IMR-90 (cell line): ENCODE measurements around the gene SSU72. TPM values are rescaled to one million over a fixed set of nuclear protein-coding genes. Genes with fewer than 3 reads are reported as not detected.

Source experiments
- ATAC-seq: fragments of 200-7000 bp; cut with Tn5 transposase; 2 replicates; pipeline ENCODE4 v1.9.1; 2020; ENCODE audit warnings: low read depth, mild to moderate bottlenecking, moderate library complexity
- BruUV-seq: library from RNA; stranded (reverse); fragments of 400-500 nt; replicated peaks from 2 replicates; lab custom pipeline; 2021; lab: Mats Ljungman, UMichigan
- CTCF ChIA-PET: fragments of 300-600 bp; formaldehyde crosslinking; extraction: SDS; loops from one replicate; lab custom pipeline; 2021; ENCODE audit warnings: antibody characterized with exemption; lab: Yijun Ruan, JAX
- POLR2A ChIA-PET: fragments of 300-600 bp; sonication (Branson Sonifier 250); formaldehyde crosslinking; loops from one replicate; lab custom pipeline; 2022; ENCODE audit warnings: antibody characterized with exemption; ENCODE audit not compliant: unreplicated experiment; lab: Charles Lee
- DNase-seq: peaks from one replicate; pipeline ENCODE4 v3.0.0; 2013
- H2AFZ ChIP-seq: replicated peaks from 2 replicates; pipeline ENCODE3; 2013; ENCODE audit warnings: low read length, mild to moderate bottlenecking; ENCODE audit not compliant: poor library complexity
- H2AK5ac ChIP-seq: 2 replicates; pipeline ENCODE4 v1.6.1; 2013; ENCODE audit warnings: low read depth, low read length, inconsistent platforms
- H2AK9ac ChIP-seq: replicated peaks from 2 replicates; pipeline ENCODE3; 2013; ENCODE audit warnings: mild to moderate bottlenecking, low read depth, low read length, moderate library complexity; ENCODE audit not compliant: poor library complexity
- H2BK120ac ChIP-seq: 2 replicates; pipeline ENCODE4 v1.6.1; 2013; ENCODE audit warnings: low read depth, low read length, inconsistent platforms
- H2BK15ac ChIP-seq: 3 replicates; pipeline ENCODE4 v1.6.1; 2013; ENCODE audit warnings: low read depth, low read length, inconsistent platforms
- H2BK20ac ChIP-seq: 2 replicates; pipeline ENCODE4 v1.6.1; 2013; ENCODE audit warnings: low read depth, mild to moderate bottlenecking, inconsistent platforms, low read length, moderate library complexity
- H2BK5ac ChIP-seq: 2 replicates; pipeline ENCODE4 v1.6.1; 2013; ENCODE audit warnings: mild to moderate bottlenecking, low read depth, low read length, inconsistent platforms; ENCODE audit not compliant: poor library complexity, severe bottlenecking
- H3K14ac ChIP-seq: replicated peaks from 2 replicates; pipeline ENCODE4 v1.6.1; 2013; ENCODE audit warnings: low read depth, low read length, inconsistent platforms
- H3K18ac ChIP-seq: 2 replicates; pipeline ENCODE4 v1.6.1; 2013; ENCODE audit warnings: low read depth, low read length, control low read depth
- H3K23ac ChIP-seq: 2 replicates; pipeline ENCODE4 v1.6.1; 2013; ENCODE audit warnings: low read depth, low read length, inconsistent platforms
- H3K27ac ChIP-seq: 2 replicates; pipeline ENCODE4 v1.5.1; 2013; ENCODE audit warnings: mild to moderate bottlenecking, control low read depth, low read length; ENCODE audit not compliant: insufficient read depth
- H3K27me3 ChIP-seq: 2 replicates; pipeline ENCODE4 v1.6.1; 2013; ENCODE audit warnings: low read length; ENCODE audit not compliant: control insufficient read depth, insufficient read depth
- H3K36me3 ChIP-seq: 2 replicates; pipeline ENCODE4 v1.6.1; 2013; ENCODE audit warnings: low read length, mixed read lengths; ENCODE audit not compliant: control insufficient read depth, insufficient read depth
- H3K4ac ChIP-seq: 2 replicates; pipeline ENCODE4 v1.6.1; 2013; ENCODE audit warnings: low read depth, low read length, inconsistent platforms
- H3K4me1 ChIP-seq: 2 replicates; pipeline ENCODE4 v1.6.1; 2013; ENCODE audit warnings: low read length, mixed read lengths; ENCODE audit not compliant: control insufficient read depth, insufficient read depth
- H3K4me2 ChIP-seq: 2 replicates; pipeline ENCODE4 v1.6.1; 2013; ENCODE audit warnings: low read depth, mild to moderate bottlenecking, control low read depth, low read length, moderate library complexity
- H3K4me3 ChIP-seq: 2 replicates; pipeline ENCODE4 v1.5.1; 2013; ENCODE audit warnings: low read depth, mild to moderate bottlenecking, control low read depth, low read length, moderate library complexity; ENCODE audit not compliant: insufficient read depth
- H3K56ac ChIP-seq: 2 replicates; pipeline ENCODE4 v1.6.1; 2013; ENCODE audit warnings: low read length, inconsistent platforms; ENCODE audit not compliant: insufficient read depth; ENCODE audit errors: extremely low read depth
- H3K79me1 ChIP-seq, 2 experiments: 2 replicates each; pipeline ENCODE4 v1.6.1; 2013; ENCODE audit warnings: low read length in 2 of 2, inconsistent platforms in 1 of 2, low read depth in 1 of 2
- H3K9ac ChIP-seq: 2 replicates; pipeline ENCODE4 v1.6.1; 2013; ENCODE audit warnings: low read depth, low read length, control low read depth
- H3K9me1 ChIP-seq: 2 replicates; pipeline ENCODE4 v1.6.1; 2013; ENCODE audit warnings: low read length, inconsistent platforms; ENCODE audit not compliant: insufficient read depth
- H3K9me3 ChIP-seq: 2 replicates; pipeline ENCODE4 v1.6.1; 2013; ENCODE audit warnings: low read length; ENCODE audit not compliant: control insufficient read depth, insufficient read depth
- H4K20me1 ChIP-seq: 2 replicates; pipeline ENCODE4 v1.6.1; 2013; ENCODE audit warnings: low read length, inconsistent platforms; ENCODE audit not compliant: insufficient read depth
- H4K5ac ChIP-seq: 2 replicates; pipeline ENCODE4 v1.6.1; 2013; ENCODE audit warnings: mild to moderate bottlenecking, low read depth, low read length, control low read depth
- H4K8ac ChIP-seq, 2 experiments: 2 replicates each; pipeline ENCODE4 v1.6.1; 2013; ENCODE audit warnings: low read depth in 2 of 2, low read length in 2 of 2, control low read depth in 1 of 2, inconsistent platforms in 1 of 2
- H4K91ac ChIP-seq: 2 replicates; pipeline ENCODE4 v1.6.1; 2013; ENCODE audit warnings: low read depth, low read length, inconsistent platforms; ENCODE audit not compliant: insufficient read depth
- CTCF ChIP-seq: conservative IDR thresholded peaks from 2 replicates; pipeline ENCODE4 v1.5.1; 2012; ENCODE audit warnings: mild to moderate bottlenecking, low read depth, low read length, improper control_type of control experiment
- ELK1 ChIP-seq: fragments of 150-350 bp; IDR thresholded peaks from 2 replicates; pipeline ENCODE4 v1.6.1; 2016; ENCODE audit warnings: low read depth, mild to moderate bottlenecking, low read length, moderate library complexity, borderline replicate concordance
- RFX5 ChIP-seq: IDR thresholded peaks from 2 replicates; pipeline ENCODE4 v1.8.0; 2012; ENCODE audit warnings: low read depth, mild to moderate bottlenecking, low read length, moderate library complexity
- WGBS, 2 experiments: methylation state at CpG; one replicate each; pipeline versions ENCODE4 v1.1.5 to v1.1.7; 2013; ENCODE audit warnings: missing lambda C conversion rate in 2 of 2; ENCODE audit not compliant: insufficient read length in 1 of 2; ENCODE audit errors: extremely low coverage in 2 of 2; 5-methylcytosine and 5-hydroxymethylcytosine counted together
- dilution Hi-C: fragments of 300-500 bp; cut with HindIII; formaldehyde crosslinking; loops from one replicate; pipeline ENCODE4 v1.14.3; 2018; ENCODE audit warnings: low sequenced_read_pairs; ENCODE audit not compliant: unreplicated experiment
- in situ Hi-C: fragments of 300-500 bp; cut with MboI; formaldehyde crosslinking; loops from 3 replicates; pipeline ENCODE4 v1.14.3; 2019; ENCODE audit warnings: low sequenced_read_pairs, inconsistent platforms, mixed read lengths
- intact Hi-C: fragments of 100-400 bp; cut with micrococcal nuclease; formaldehyde crosslinking; loops from 2 replicates; pipeline ENCODE4 v1.10.0; 2022
- polyA plus RNA-seq, 3 experiments: library from polyadenylated mRNA; depleted of rRNA; stranded (reverse); fragments of >200 nt; gene quantifications; 2 replicates each; pipeline ENCODE4 v1.2.3, GENCODE V29; 2012; ENCODE audit warnings: low replicate concordance in 1 of 3
- total RNA-seq: library from RNA; depleted of rRNA; stranded (reverse); fragments of >200 nt; gene quantifications from 2 replicates; pipeline ENCODE4 v1.2.3, GENCODE V29; 2012

The SSU72 gene
- total and polyA plus RNA-seq, 2 of the 4 experiments (the other 2 are of a cell fraction): 33.7 to 88.4 TPM

- TF ChIP-seq RFX5: no peak
These were observed 45.9 kb upstream of the SSU72 start (continued) for GRCh38 chr1:1620433-1621139.

GRCh38 chr1:1619917-1620361 lies 45.3 kb upstream of the SSU72 start:
- no peak overlapping the region for H2BK20ac ChIP-seq
- in situ Hi-C loops (no loop called here), dilution Hi-C loops (no loop called here), intact Hi-C loops (no loop called here)
- ChIA-PET CTCF (interaction anchor here (0.5 to 1.0 kb wide), 2 partner anchors 33 to 286 kb away, joined by 3 read pairs; no protein-coding TSS in a partner anchor), POLR2A (no interaction called here)
- H3K4me2 ChIP-seq: no peak overlapping the region
- TF ChIP-seq ELK1 (no peak), CTCF (peak; percentile 25; the same call in 1 of the 2 replicates)
- no peaks in the 10 kb centered on the region for H3K9me3 ChIP-seq
- H2AFZ ChIP-seq: no peak overlapping the region
- H3K23ac ChIP-seq: no peak overlapping the region
- H3K36me3 ChIP-seq: peaks cover 19% of the 10 kb centered on the region; the same call in 1 of the 2 replicates
- H3K4ac ChIP-seq: no peak overlapping the region
- H4K20me1 ChIP-seq: peaks cover 42% of the 10 kb centered on the region
- H4K8ac ChIP-seq: no peak overlapping the region
- H3K14ac ChIP-seq: no peak overlapping the region
- H4K5ac ChIP-seq: no peak overlapping the region
- no TSS peak for BruUV-seq
- H2BK15ac ChIP-seq: no peak overlapping the region
- no peak overlapping the region for H3K27ac ChIP-seq
- H3K79me1 ChIP-seq: peaks cover 9 to 51% of the 10 kb centered on the region in 2 experiments; a peak in 3 of 4 replicates
- H4K91ac ChIP-seq: no peak overlapping the region
- no peak overlapping the region for H3K4me3 ChIP-seq
- no peak overlapping the region for H3K56ac ChIP-seq
- ATAC-seq (no peak), DNase-seq (no peak)
- no peak overlapping the region for H2BK5ac ChIP-seq
- H3K9ac ChIP-seq: no peak overlapping the region
- H2BK120ac ChIP-seq: no peak overlapping the region
- H3K18ac ChIP-seq: no peak overlapping the region
- peaks cover 3% of the 10 kb centered on the region; the same call in 1 of the 2 replicates for H3K9me1 ChIP-seq
- no peak overlapping the region for H2AK5ac ChIP-seq
- 84% methylated on average over 6 of the region's 14 CpGs; no CpG with 5 or more reads in 1 of the 2 experiments for WGBS, 2 experiments
- H3K4me1 ChIP-seq: peaks cover 9% of the 10 kb centered on the region
- no peaks in the 10 kb centered on the region for H3K27me3 ChIP-seq
- H2AK9ac ChIP-seq: no peak overlapping the region
